PC-3 (cell line): ENCODE data around the gene TMIE. TPM values are rescaled to one million over a fixed set of nuclear protein-coding genes. Genes with fewer than 3 reads are reported as not detected.

Source experiments
- ATAC-seq: fragments of 200-7000 bp; cut with Tn5 transposase; 2 replicates; pipeline ENCODE4 v1.9.1; 2020; ENCODE audit warnings: mild to moderate bottlenecking, moderate library complexity
- BruUV-seq: library from RNA; stranded (reverse); fragments of 400-500 nt; replicated peaks from 2 replicates; lab custom pipeline; 2021; lab: Mats Ljungman, UMichigan
- CTCF ChIA-PET: fragments of 300-600 bp; sonication (Branson Sonifier 250); formaldehyde crosslinking; loops from one replicate; lab custom pipeline; 2022; ENCODE audit warnings: antibody characterized with exemption; lab: Charles Lee
- POLR2A ChIA-PET: fragments of 300-600 bp; sonication (Branson Sonifier 250); formaldehyde crosslinking; loops from one replicate; lab custom pipeline; 2022; ENCODE audit warnings: antibody characterized with exemption; ENCODE audit not compliant: unreplicated experiment; lab: Charles Lee
- DNase-seq: peaks from one replicate; pipeline ENCODE4 v3.0.0-alpha.2; 2015
- H2AFZ ChIP-seq: fragments of 300-600 bp; sonication (generic); 2 replicates; pipeline ENCODE4 v1.6.0; 2016; ENCODE audit warnings: antibody characterized with exemption, low read length
- H3F3A ChIP-seq: fragments of 300-600 bp; sonication (generic); one replicate; pipeline ENCODE4 v1.6.0; 2017; ENCODE audit warnings: antibody characterized with exemption, low read length, control low read depth, mild to moderate bottlenecking; ENCODE audit not compliant: unreplicated experiment
- H3K27ac ChIP-seq: fragments of 300-600 bp; sonication (generic); 2 replicates; pipeline ENCODE4 v1.5.1; 2016; ENCODE audit warnings: mild to moderate bottlenecking, low read length
- H3K27me3 ChIP-seq: fragments of 300-600 bp; sonication (generic); 2 replicates; pipeline ENCODE4 v1.6.1; 2016; ENCODE audit warnings: low read length, mixed read lengths
- H3K36me3 ChIP-seq: fragments of 300-600 bp; sonication (generic); 2 replicates; pipeline ENCODE4 v1.6.1; 2016; ENCODE audit warnings: low read depth, mixed run types, low read length, mixed read lengths
- H3K4me1 ChIP-seq: fragments of 300-600 bp; sonication (generic); 2 replicates; pipeline ENCODE4 v1.5.1; 2016; ENCODE audit warnings: low read length; ENCODE audit not compliant: insufficient read depth
- H3K4me2 ChIP-seq: fragments of 300-600 bp; sonication (generic); 2 replicates; pipeline ENCODE4 v1.6.0; 2016; ENCODE audit warnings: low read length
- H3K4me3 ChIP-seq: fragments of 300-600 bp; sonication (generic); 2 replicates; pipeline ENCODE4 v1.5.1; 2016; ENCODE audit warnings: mild to moderate bottlenecking, low read length, mixed read lengths
- H3K79me2 ChIP-seq: fragments of 300-600 bp; sonication (generic); 2 replicates; pipeline ENCODE4 v1.6.1; 2017; ENCODE audit warnings: low read length, mixed read lengths
- H3K9ac ChIP-seq: fragments of 300-600 bp; sonication (generic); 2 replicates; pipeline ENCODE4 v1.6.0; 2016; ENCODE audit warnings: mild to moderate bottlenecking, low read length
- H3K9me2 ChIP-seq: fragments of 300-600 bp; sonication (generic); replicated peaks from 2 replicates; pipeline ENCODE4 v1.6.1; 2016; ENCODE audit warnings: mixed run types, low read length, mixed read lengths
- H3K9me3 ChIP-seq: fragments of 300-600 bp; sonication (generic); 2 replicates; pipeline ENCODE4 v1.6.1; 2016; ENCODE audit warnings: low read length, mixed read lengths
- H4K20me1 ChIP-seq: fragments of 300-600 bp; sonication (generic); 2 replicates; pipeline ENCODE4 v1.6.1; 2016; ENCODE audit warnings: low read length, mixed read lengths
- CTCF ChIP-seq: fragments of 300-600 bp; sonication (generic); conservative IDR thresholded peaks from 2 replicates; pipeline ENCODE4 v1.5.1; 2017; ENCODE audit warnings: antibody characterized with exemption, low read depth, mild to moderate bottlenecking, low read length
- EZH2 ChIP-seq: fragments of 300-600 bp; sonication (generic); IDR thresholded peaks from one replicate; pipeline ENCODE4 v1.6.1; 2017; ENCODE audit warnings: antibody characterized with exemption, mild to moderate bottlenecking, low read length; ENCODE audit not compliant: unreplicated experiment
- EZH2phosphoT487 ChIP-seq: fragments of 300-600 bp; sonication (generic); IDR thresholded peaks from 2 replicates; pipeline ENCODE4 v1.6.1; 2018; ENCODE audit warnings: mild to moderate bottlenecking, antibody characterized with exemption, low read length, borderline replicate concordance
- intact Hi-C: fragments of 100-400 bp; cut with micrococcal nuclease; formaldehyde crosslinking; loops from 2 replicates; pipeline ENCODE4 v1.9.0; 2023
- total RNA-seq: library from RNA; depleted of rRNA; stranded (reverse); fragments of >200 nt; gene quantifications from 2 replicates; pipeline ENCODE4 v1.2.3, GENCODE V29; 2014

Gene TMIE
- total RNA-seq, 1 experiment from 2014 or later: 0.66 TPM

GRCh38 chr3:46656778-46657556 lies 44.2 kb upstream of the TMIE start:
- no peak overlapping the region for H3K4me3 ChIP-seq
- POLR2A ChIA-PET: interaction anchor here (0.6 kb wide), 1 partner anchor 114 kb away, joined by 4 read pairs; no protein-coding TSS in a partner anchor
- ATAC-seq: peak; percentile 66
- no TSS peak for BruUV-seq
- no peak overlapping the region for H3K27ac ChIP-seq
- no peaks in the 10 kb centered on the region for H3K9me2 ChIP-seq
- no peaks in the 10 kb centered on the region for H3K79me2 ChIP-seq
- no peaks in the 10 kb centered on the region for H3K36me3 ChIP-seq
- intact Hi-C loops: no loop called here
- CTCF ChIA-PET: no interaction called here
- 0 out of 2 replicates have a peak overlapping the region, but pooled peaks have one; percentile 0 for H3K4me2 ChIP-seq
- H3K9me3 ChIP-seq: no peaks in the 10 kb centered on the region
- no peaks in the 10 kb centered on the region for H3K27me3 ChIP-seq
- peak; percentile 55 for DNase-seq
- H2AFZ ChIP-seq: no peak overlapping the region
- H4K20me1 ChIP-seq: no peaks in the 10 kb centered on the region
- peaks cover 21% of the 10 kb centered on the region for H3K4me1 ChIP-seq
- no peak overlapping the region for H3K9ac ChIP-seq
- no peak for TF ChIP-seq EZH2phosphoT487
- no peaks in the 10 kb centered on the region for H3F3A ChIP-seq

GRCh38 chr3:46659285-46659684 lies 41.9 kb upstream of the TMIE start:
- Histone ChIP-seq H3K36me3 (no peaks in the 10 kb centered on the region), H3K9ac (no peak overlapping the region), H3K27ac (no peak overlapping the region), H3K9me3 (no peaks in the 10 kb centered on the region), H2AFZ (no peak overlapping the region), H3K4me1 (peaks cover 21% of the 10 kb centered on the region), H4K20me1 (no peaks in the 10 kb centered on the region), H3F3A (no peaks in the 10 kb centered on the region), H3K27me3 (no peaks in the 10 kb centered on the region), H3K4me2 (no peak overlapping the region), H3K79me2 (no peaks in the 10 kb centered on the region), H3K9me2 (no peaks in the 10 kb centered on the region), H3K4me3 (no peak overlapping the region)
- peak; percentile 34 for DNase-seq
- ChIA-PET POLR2A (no interaction called here), CTCF (no interaction called here)
- no TSS peak for BruUV-seq
- no peak for ATAC-seq
- intact Hi-C loops: no loop called here
- TF ChIP-seq EZH2 (no peak), CTCF (no peak), EZH2phosphoT487 (no peak)

GRCh38 chr3:46660003-46660402 lies 41.2 kb upstream of the TMIE start:
- no TSS peak for BruUV-seq
- H3K4me1 ChIP-seq: peaks cover 21% of the 10 kb centered on the region
- no peaks in the 10 kb centered on the region for H4K20me1 ChIP-seq
- POLR2A ChIA-PET: no interaction called here
- H2AFZ ChIP-seq: no peak overlapping the region
- no peak overlapping the region for H3K4me2 ChIP-seq
- ATAC-seq (peak; percentile 20; the same call in 1 of the 2 replicates), DNase-seq (peak; percentile 44)
- intact Hi-C loops: no loop called here
- H3K36me3 ChIP-seq: no peaks in the 10 kb centered on the region
- CTCF ChIA-PET: no interaction called here
- no peak overlapping the region for H3K27ac ChIP-seq
- H3K9me2 ChIP-seq: no peaks in the 10 kb centered on the region
- no peaks in the 10 kb centered on the region for H3K27me3 ChIP-seq
- H3K9ac ChIP-seq: no peak overlapping the region
- H3K4me3 ChIP-seq: no peak overlapping the region
- no peaks in the 10 kb centered on the region for H3F3A ChIP-seq
- H3K79me2 ChIP-seq: no peaks in the 10 kb centered on the region
- TF ChIP-seq EZH2phosphoT487 (no peak), CTCF (no peak)
- no peaks in the 10 kb centered on the region for H3K9me3 ChIP-seq
